Measurements from ENCODE around the gene TRAPPC11.

The TRAPPC11 gene

DNA sequence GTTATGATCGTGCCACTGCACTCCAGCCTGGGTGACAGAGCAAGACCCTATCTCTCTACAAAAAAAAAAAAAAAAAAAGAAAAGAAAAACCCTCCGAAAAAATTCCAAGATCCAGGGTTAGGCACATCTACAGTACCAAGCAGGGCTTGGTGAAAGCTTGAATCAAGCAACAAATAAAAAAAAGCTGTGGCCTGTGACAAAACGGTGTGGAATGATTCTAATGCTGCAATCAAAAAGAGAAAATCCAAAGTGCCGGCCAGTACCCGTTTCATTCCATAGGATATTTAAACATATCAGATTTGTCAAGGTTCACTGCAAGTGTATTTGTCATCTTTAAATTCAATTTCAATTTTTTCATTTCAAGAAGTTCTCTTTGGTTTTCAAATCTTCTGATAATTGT is 20.7 kb upstream of the TRAPPC11 start:
- DNase-seq, result no peak

DNA sequence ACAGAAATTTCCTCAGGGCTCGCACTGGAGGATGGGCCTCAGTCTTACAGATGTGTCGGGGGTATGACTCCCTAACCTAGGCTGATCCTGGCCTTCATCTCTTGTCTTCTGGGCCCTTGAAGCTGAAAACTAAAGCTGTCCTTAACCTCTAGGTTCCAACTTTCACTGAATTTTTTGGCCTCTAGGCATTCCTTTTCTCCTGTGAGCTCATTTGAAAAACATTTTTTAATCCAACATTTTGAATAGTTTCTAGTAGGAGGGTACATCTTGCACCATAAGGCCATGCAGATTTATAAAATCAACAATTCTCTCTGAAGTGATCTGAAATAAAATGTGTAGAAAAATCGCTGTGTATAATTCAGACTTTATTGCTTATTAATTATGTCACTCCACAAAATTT is 19.8 kb upstream of the TRAPPC11 start:
- DNase-seq, result no peak

DNA sequence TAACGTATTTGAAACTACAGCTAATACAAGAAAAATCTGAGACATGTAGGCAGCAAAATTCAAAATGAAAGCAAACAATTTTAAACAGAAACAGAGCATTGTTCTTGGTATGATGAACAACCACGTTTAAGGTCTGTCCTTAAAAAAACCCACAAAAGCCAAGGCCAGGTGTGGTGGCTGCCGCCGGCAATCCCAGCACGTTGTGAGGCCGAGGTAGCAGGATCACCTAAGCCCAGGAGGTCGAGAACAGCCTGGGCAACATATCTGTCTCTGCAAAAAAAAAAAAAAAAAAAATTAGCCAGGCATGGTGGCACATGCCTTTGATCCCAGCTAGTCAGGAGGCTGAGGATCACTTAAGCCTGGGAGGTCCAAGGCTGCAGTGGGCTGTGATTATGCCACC is 13.8 kb upstream of the TRAPPC11 start:
- no peak for DNase-seq

DNA sequence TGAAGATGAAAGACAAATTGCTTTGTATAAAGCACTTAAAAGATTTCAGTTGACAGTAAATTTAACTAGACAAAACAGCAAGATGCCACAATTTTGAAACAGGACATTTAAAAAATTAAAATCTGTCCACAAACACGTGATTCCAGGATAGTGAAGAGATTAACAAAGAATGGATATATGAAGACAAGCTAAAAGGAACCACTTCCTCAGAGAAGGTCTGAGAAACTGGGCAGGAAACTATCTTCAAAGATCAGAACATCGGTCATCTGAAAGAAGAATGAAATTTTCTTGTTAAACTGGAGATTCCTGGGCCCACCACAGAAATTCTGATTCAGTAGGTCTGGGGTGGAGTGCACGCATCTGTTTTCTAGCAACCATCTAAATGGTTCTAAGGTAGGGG is 1.5 kb upstream of the TRAPPC11 start:
- no peak for DNase-seq

DNA sequence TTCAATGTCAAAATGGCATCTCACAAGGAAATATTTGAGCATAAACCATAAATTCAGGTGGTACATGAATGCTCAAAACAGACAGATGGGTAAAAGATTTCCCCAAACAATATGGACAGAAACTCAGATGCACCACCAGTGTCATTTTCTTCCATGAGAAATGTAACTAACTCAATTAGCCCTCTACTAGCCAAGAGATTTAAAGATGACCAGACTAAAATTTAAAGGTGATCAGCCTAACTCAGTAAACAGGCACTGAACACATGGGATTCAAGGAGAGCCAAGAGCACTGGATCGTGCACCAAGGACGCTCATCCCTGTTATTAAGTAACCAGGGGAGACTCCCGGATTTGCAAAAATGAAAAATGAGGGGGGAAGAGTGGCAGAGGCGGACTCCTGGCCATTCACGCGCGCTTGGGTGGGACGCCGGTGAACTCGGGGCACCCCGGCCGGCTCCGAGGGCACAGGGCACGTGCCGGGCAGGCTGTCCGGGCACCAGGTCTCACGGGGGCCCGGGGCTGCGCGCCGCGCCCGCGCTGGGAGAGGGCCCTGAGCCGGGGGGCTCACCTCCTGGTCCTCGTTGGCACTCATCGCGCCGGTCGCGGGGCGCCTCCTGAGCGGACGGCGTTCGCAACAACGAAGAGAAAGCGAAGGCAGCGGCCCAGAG is 598 bp upstream of the TRAPPC11 start:
- DNase-seq, result peak; percentile 44

DNA sequence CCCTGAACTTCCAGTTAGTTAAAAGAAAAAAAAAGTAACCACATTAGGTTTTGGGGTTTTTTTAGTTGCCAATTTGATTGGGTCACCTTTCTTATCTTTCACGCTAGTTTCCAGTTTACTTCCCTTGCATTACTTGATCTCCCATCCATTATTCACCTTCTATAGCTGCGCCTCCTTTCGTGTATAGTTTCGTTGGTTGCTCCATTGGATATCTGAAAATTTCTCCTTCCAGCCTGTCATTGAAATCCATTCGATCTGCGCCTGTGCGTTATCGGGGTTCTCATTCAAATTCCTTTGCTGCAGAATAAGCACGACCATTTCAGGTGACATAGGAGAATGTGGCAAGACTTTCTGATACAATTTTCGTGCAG is 764 bp downstream of the TRAPPC11 start:
- DNase-seq, result no peak

DNA sequence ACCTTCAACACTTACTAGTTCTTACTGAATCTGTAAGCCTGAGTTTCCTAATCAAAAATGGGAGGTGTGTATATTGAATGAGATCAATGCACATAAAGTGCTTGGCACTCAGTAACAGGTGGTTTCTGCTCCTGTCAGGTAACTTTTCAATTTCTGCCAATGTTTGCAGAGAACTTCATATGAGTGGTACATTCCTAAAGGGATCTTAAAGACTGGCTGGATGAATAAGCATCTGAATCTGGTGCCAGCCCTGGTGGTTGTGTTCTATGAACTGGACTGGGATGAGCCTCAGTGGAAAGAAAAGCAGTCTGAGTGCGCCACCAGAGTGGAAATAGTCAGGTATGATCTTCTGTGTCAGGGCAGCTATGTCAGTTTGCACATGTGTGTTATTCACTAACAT is 7.0 kb downstream of the TRAPPC11 start:
- DNase-seq, result no peak

DNA sequence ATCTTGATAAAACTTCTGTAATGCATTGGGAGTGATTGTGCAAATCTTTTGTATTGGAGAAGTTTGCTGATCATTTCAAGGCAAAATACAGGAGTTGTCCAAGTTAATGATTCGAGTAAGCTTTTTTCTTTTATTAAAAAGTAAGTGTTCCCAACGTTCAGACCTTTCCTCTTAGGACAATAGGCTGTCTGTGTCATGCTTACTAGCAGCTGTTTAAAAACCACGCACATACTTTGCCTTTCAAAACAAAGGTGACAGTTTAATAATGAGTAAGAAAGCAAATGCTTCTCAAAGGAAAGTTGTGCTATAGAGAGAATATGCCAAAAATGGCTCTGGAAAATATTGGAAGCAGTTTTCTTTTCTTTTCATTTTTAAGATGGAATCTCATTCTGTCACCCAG is 11.2 kb downstream of the TRAPPC11 start:
- no peak for DNase-seq

DNA sequence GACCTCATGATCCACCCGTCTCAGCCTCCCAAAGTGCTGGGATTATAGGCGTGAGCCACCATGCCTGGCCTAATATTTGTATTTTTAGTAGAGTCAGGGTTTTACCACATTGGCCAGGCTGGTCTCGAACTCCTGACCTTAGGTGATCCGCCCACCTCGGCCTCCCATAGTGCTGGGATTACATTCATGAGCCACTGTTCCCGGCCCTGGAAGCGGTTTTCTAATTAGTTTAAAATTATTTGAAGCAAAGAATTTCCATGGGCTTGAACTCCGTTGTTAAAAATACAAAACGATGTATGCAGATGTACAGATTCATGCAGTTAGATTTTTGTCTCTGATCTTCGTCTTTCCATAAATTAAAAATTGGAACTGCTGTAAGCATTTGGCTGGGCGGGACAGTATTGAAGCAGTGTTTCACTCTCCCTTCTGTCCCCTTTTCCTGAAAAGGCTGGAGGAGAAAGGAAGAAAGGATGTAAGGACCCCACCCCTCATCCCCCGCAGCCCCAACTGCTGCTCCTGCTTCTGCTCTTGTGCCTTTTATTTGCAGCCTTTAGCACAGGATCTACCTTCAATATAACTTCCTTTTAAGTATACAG is 12.0 kb downstream of the TRAPPC11 start:
- no peak for DNase-seq

DNA sequence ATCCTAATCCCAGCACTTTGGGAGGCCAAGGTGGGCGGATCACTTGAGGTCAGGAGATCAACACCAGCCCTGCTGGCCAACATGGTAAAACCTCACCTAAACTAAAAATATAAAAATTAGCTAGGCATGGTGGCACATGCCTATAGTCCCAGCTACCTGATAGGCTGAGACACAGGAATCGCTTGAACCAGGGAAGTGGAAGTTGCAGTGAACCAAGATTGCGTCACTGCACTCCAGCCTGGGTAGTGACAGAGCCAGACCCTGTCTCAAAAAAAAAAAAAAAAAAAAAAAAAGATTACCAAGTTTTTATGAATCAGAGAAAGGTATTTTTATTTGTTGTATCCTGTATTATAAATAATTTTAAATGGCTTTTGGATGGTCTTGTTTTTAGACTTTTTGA is 15.1 kb downstream of the TRAPPC11 start:
- no peak for DNase-seq

DNA sequence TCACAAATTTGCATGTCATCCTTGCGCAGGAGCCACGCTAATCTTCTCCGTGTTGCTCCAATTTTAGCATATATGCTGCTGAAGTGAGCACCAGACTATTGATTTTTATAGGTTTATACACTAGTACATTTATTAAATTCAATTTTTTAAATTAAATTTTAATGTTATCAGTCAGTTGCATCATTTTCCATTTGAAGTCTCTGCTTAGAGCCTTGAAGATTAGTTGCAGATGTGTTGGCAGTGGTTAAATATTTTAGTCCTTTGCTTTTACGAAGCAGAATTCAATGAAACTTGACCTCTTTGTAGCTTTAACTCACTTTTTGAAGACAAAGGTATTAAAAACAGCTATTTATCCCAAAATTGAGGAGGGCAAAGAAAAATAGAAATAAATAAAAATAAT is 16.5 kb downstream of the TRAPPC11 start:
- no peak for DNase-seq

DNA sequence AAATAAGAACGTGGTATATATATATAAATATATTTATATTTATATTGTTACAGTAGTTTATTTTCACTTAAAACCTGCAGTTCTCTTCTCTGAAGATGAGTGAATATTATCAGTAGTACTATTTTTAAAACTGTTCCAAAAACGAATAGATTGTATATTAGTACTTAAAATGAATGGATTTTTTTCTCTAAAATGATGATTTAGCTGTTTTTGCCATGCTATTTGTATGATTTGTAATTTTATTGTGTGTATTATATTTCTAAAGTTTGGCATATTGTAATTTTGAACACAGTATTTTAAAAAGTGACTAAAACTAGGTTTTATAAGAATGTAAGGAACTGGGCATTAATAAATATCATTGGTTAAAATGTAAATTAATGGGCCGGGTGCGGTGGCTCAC is 22.0 kb downstream of the TRAPPC11 start:
- no peak for DNase-seq

DNA sequence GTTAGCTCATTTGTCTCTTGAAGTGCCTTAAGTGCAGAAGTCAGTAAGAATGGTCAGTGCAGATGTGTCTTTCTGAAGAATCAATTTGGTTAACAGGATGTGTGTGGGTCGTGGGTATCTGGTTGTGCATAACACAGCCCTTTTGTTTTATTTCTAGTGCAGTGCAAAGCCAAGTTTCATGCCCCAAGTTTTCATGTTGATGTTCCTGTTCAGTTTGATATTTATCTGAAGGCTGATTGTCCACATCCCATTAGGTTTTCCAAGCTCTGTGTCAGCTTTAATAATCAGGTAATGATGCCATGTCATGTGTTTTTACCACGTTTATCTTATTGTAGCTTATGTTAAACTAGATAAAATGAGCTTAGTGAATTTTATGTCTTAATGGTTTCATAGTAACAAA is 27.4 kb downstream of the TRAPPC11 start:
- DNase-seq, result no peak

DNA sequence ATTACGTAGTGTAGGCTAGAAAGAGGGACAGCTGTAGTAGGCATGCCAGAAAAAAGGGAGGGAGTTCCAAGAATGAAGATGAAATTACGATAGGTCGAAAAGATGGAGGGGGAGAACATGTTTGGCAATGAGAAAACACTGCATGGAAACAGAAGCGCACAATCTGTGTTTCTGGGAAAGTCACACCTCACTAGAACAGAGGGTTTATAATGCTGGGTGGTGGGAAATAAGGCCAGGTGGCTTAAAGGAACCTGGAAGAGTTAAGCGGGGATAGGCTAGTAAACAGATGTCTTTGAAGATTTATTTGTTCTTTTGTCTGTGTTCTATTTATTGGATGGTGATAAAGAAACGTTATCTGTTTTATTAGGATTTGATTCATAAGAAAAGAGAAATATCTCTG is 29.1 kb downstream of the TRAPPC11 start:
- no peak for DNase-seq

DNA sequence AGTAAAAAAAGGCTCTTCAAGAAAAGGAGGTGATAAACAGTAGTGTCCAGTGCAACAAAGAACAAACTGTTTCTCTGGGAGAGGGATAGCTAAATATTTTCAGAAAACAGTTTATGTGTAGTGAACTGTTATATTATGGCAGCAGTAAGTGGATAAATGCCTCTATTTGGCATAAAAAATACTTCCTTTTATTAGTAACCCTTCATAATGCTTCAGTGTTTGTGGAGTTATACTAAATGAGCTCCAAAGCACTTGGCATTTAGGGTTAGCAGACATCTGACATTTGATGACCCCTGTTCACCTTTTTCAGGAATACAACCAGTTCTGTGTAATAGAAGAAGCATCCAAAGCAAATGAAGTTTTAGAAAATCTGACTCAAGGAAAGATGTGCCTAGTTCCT is 31.9 kb downstream of the TRAPPC11 start:
- no peak for DNase-seq

DNA sequence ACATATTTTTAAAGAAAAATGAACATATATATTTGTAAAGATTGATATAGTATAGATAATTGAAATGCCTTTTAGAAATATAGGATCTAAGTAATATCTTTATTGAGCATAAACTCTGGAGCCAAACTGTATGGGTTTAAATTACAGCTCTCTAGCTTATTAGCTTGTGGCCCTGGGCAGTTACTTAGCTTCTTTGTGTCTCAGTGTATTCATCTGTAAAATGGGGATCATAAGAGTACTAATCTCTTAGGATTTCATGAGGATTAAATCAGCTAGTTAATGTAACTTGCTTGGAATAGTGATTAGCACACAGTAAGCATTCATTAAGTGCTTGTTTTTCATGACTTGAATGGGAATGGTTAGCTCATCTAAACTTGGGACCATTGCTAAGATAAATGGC is 32.8 kb downstream of the TRAPPC11 start:
- DNase-seq, result no peak

DNA sequence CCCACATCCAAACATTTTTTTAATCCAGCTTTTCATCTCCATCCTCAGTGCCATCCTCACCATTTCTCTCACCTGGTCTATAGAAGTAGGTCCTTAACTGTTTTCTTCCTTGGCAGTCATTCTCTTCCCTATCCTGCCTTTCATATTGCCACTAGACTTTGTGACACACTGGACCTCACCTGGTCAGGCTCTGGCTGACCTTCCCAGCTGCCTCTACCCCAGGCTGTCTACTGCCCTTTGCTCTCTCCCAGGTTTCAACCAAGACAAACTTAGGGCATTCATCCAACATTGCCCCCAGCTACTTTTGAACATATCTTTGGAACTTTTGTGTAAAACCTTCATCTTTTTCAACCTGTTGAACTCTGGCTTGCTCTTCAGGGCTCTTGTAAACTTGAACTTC is 39.8 kb downstream of the TRAPPC11 start:
- no peak for DNase-seq

DNA sequence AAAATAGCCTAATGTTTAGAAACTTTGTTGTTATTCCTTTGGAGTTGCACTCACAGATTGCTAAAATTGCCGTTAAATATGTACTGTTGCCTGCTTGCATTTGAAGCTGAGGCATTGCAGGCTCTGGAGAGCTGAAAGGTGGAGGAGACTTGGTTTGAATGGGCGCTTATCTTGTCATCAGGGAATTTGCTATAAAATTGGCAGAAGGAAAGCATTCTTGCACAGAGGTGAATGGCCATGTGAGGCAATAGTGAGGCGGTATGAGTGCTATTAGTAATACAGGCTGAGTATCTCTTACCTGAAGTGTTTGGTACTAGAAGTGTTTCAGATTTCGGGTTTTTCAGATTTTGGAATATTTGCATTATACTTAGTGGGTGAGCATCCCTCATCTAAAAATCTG is 41.3 kb downstream of the TRAPPC11 start:
- DNase-seq, result no peak

DNA sequence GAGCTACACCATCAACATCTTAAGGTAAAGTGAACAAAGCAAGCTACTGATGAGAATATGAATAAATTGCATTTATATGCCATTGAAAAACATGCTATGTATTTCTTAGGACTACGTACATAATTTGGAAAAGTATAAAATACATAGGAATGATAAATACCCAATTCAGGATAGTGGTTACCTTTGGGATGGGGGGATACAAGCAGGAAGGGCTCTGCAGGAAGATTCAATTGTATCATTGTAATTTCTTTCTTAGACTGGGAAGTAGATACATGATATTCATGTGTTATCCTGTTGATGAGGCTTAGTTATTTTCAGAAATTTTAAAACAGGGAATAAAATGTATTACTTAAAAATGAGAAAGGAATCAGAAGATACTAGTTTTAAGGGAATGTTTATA is 43.4 kb downstream of the TRAPPC11 start:
- DNase-seq, result no peak

DNA sequence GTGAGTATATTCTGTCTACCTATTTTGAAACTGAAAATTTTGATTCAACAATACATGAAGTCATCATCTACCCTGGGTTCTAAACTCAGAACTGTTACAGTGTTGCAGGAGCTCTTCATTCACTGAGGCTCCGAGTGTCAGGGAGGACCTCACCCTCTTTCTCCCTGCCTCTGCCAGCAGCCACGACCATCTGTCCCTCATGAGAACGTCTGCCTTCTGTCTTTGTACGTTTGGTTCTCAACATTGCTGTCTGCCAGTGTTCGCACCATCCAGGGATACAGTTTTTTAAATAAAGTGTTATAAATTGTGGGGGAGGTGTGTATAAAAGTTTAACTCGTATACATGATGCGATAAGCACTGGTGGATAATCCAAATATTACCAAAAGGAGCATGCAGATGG is 55.5 kb downstream of the TRAPPC11 start:
- no peak for DNase-seq

DNA sequence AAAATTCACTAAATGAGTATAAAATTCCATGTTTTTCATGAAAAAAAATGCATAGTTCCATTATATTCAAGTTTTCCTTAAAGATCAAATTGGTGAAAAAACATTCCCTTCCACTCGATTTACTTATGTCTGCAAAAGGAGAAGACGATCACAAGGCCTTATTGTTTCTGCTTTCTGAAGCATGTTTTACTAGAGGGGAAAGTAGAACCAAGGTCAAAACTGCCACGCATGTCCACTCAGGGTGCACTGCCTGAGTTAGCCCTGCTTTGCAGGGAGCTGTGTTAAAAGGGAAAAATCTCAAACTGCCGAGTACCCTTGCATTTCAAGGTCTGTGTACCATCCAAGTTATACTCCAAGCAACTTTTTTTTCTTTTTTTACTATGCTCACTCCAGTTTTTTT is 57.2 kb downstream of the TRAPPC11 start:
- no peak for DNase-seq

DNA sequence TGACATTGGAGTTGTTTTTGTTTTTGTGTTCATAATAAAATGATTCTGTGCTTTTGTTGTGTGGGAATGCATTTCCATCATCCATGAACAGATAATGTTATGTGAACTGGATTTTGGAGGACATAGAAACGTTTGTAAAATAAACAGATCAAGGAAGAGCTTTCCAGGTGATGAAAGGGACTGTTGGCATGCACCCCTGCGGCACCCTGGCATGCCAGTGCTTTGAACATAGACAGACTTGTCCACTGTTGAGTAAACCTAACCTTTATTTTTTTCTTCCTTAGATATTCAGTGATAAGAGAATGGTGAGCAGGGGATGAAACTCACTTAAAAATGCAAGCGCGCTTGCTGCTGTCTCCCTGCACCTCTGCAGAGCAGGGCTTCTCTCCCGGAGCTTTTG is 59.8 kb downstream of the TRAPPC11 start:
- no peak for DNase-seq

DNA sequence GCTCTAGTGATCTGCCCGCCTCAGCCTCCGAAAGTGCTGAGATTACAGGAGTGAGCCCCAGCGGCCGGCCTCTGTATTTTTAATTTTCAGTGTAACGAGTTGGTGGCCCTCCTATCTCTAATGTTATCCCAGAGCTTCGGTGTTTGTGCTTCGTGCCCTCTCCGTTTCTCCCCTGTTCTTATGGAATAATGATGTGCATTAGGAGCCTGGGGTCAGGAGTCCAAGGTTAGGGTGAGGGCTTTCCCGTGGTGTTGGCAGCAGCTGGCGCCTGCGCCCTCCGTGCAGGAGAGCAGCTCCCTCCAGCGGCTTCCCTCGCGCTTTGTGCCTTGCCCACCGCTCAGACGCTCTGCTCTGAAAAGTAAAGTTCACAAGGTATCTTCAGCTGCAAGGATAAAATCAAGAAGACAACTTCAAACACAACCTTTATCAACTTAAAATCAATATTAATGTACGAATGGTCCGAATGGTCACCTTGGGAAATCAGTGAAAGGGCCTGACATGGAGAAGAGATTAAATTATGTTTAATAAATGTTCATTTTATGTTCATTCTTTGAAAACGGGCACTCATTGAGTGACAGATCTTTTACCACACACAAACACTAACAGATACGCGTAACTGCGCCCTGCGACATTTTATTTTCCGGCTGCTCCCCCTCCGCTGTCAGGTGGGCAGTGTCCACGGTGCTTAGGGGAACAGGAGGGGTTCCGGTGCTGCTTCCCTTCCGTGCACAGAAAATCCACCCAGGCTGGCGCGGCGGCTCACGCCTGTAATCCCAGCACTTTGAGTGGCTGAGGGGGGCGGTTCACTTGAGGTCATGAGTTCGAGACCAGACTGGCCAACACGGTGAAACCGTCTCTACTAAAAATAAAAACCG is 62.4 kb downstream of the TRAPPC11 start:
- peak; percentile 61 for DNase-seq

Data from stimulated activated CD8-positive, alpha-beta memory T cell treated with anti-CD3 and anti-CD28 coated beads, Interleukin-4, amount 100 ng/mL, for 48 hours (primary cell).